ENCODE data around the gene NAT16. TPM values are rescaled to one million over a fixed set of nuclear protein-coding genes. Genes with fewer than 3 reads are reported as not detected.
A peak's percentile ranks its signal among the peaks of the same experiment; 100 is the strongest.

The NAT16 gene
- total and polyA plus RNA-seq, 2 of the 13 experiments (the other 11 are each of a cell fraction or from before 2014, with no cell fraction given): 0.04 TPM; not detected in 1

DNA sequence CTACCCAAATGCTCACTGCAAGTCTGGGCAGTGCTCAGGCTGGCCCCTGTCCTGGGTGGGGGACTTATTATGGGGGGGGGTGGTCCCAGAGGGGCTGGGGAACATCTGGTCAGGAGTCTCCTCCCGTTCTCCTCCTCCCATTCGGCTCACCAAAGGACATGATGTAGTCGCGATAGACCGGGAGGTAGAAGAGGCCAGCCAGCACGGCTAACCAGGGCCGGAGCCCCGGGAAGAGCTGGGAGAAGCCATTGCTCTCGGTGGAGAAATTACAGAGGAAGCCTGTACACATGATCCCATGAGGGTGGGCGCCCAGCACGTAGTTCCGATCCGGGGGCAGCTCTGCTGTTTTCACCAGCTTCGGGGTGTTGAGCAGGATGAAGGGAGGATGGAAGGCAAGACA, 18.4 kb upstream of the NAT16 start:
- peaks cover 55% of the 10 kb centered on the region for H3K4me1 ChIP-seq (ENCODE audit: insufficient read depth, low read length)
- intact Hi-C loops (cut with micrococcal nuclease; ENCODE audit: unreplicated experiment) (no loop called here), in situ Hi-C loops (cut with HindIII; ENCODE audit: extremely low pct_ligation_motif_present, low pct_unique_long_range_greater_than_20kb) (no loop called here)
- peak overlapping the region; percentile 91; the same call in 1 of the 2 replicates for H3K4me2 ChIP-seq (ENCODE audit: low read depth, low read length)
- no peak for DNase-seq (ENCODE audit: low spot score)
- peaks cover under 1 to 2% of the 10 kb centered on the region in 2 experiments; a peak in 2 of 5 replicates for H3K36me3 ChIP-seq (replicated peaks in 1 of 2; ENCODE audit: control insufficient read depth in 1 of 2, insufficient read depth in 2 of 2, low read length in 2 of 2)
- FAIRE-seq: no peak
- WGBS (ENCODE audit: low lambda C conversion rate): 93% methylated on average over 14 of the region's 14 CpGs
- H3K9ac ChIP-seq (ENCODE audit: insufficient read depth, low read depth, low read length): no peak overlapping the region
- ChIA-PET CTCF (ENCODE audit: low intra/inter-chr PET ratio, low total read pairs) (no interaction called here), POLR2A (interaction anchor here (0.7 to 11.6 kb wide), 3 partner anchors 15 to 55 kb away, joined by 3 to 202 read pairs (median 22); partner anchors contain the start of genes PLOD3 and ZNHIT1)
- H3K27ac ChIP-seq (ENCODE audit: extremely low read length, insufficient read depth, low read length): no peak overlapping the region
- H3K27me3 ChIP-seq (ENCODE audit: control insufficient read depth in 1 of 2, insufficient read depth in 2 of 2, low read length in 2 of 2): no peaks in the 10 kb centered on the region; a peak in 1 of 5 replicates
- peaks cover 12% of the 10 kb centered on the region for H3K79me2 ChIP-seq (ENCODE audit: insufficient read depth, low read length)
- ATAC-seq: no peak
- no peak overlapping the region for H2AFZ ChIP-seq (ENCODE audit: low read length)
- no peaks in the 10 kb centered on the region for H3K9me3 ChIP-seq (ENCODE audit: low read length)
- H4K20me1 ChIP-seq (ENCODE audit: insufficient read depth, low read length): peaks cover 3% of the 10 kb centered on the region; the same call in 1 of the 2 replicates
- no peak overlapping the region for H3K4me3 ChIP-seq (replicated peaks in 1 of 3; ENCODE audit: insufficient read depth in 1 of 3, low read depth in 2 of 3, low read length in 3 of 3)
- no TSS peak for BruUV-seq (replicated peaks)
- TF ChIP-seq MTF1 (CRISPR knock-in tag; IDR thresholded peaks at IDR 0.05) (no peak), MAF1 (CRISPR knock-in tag; IDR thresholded peaks at IDR 0.05; ENCODE audit: borderline replicate concordance) (no peak), ZNF34 (CRISPR knock-in tag; IDR thresholded peaks at IDR 0.05; ENCODE audit: borderline replicate concordance) (no peak), MED8 (CRISPR knock-in tag; IDR thresholded peaks at IDR 0.05; ENCODE audit: insufficient replicate concordance) (no peak), HDAC6 (IDR thresholded peaks at IDR 0.05; ENCODE audit: low read depth, low read length) (no peak), BHLHE40 (IDR thresholded peaks at IDR 0.05; ENCODE audit: low read length) (no peak), ETV5 (CRISPR knock-in tag; IDR thresholded peaks at IDR 0.05; ENCODE audit: borderline replicate concordance) (no peak), CHD2 (IDR thresholded peaks at IDR 0.05; ENCODE audit: low read depth, low read length) (no peak), MIER3 (CRISPR knock-in tag; IDR thresholded peaks at IDR 0.05; ENCODE audit: borderline replicate concordance) (no peak), ZNF792 (CRISPR knock-in tag; IDR thresholded peaks at IDR 0.05) (no peak)
- TF ChIP-seq, protein P1, sequence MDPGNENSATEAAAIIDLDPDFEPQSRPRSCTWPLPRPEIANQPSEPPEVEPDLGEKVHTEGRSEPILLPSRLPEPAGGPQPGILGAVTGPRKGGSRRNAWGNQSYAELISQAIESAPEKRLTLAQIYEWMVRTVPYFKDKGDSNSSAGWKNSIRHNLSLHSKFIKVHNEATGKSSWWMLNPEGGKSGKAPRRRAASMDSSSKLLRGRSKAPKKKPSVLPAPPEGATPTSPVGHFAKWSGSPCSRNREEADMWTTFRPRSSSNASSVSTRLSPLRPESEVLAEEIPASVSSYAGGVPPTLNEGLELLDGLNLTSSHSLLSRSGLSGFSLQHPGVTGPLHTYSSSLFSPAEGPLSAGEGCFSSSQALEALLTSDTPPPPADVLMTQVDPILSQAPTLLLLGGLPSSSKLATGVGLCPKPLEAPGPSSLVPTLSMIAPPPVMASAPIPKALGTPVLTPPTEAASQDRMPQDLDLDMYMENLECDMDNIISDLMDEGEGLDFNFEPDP (CRISPR knock-in tag; conservative IDR thresholded peaks at IDR 0.05): no peak
- TF ChIP-seq, protein P2, sequence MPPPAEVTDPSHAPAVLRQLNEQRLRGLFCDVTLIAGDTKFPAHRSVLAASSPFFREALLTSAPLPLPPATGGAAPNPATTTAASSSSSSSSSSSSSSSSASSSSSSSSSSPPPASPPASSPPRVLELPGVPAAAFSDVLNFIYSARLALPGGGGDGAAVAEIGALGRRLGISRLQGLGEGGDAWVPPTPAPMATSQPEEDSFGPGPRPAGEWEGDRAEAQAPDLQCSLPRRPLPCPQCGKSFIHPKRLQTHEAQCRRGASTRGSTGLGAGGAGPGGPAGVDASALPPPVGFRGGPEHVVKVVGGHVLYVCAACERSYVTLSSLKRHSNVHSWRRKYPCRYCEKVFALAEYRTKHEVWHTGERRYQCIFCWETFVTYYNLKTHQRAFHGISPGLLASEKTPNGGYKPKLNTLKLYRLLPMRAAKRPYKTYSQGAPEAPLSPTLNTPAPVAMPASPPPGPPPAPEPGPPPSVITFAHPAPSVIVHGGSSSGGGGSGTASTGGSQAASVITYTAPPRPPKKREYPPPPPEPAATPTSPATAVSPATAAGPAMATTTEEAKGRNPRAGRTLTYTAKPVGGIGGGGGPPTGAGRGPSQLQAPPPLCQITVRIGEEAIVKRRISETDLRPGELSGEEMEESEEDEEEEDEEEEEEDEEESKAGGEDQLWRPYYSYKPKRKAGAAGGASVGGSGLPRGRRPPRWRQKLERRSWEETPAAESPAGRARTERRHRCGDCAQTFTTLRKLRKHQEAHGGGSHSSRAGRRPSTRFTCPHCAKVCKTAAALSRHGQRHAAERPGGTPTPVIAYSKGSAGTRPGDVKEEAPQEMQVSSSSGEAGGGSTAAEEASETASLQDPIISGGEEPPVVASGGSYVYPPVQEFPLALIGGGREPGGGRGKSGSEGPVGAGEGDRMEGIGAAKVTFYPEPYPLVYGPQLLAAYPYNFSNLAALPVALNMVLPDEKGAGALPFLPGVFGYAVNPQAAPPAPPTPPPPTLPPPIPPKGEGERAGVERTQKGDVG (CRISPR knock-in tag; IDR thresholded peaks at IDR 0.05; ENCODE audit: borderline replicate concordance): no peak
- TF ChIP-seq, protein P3, sequence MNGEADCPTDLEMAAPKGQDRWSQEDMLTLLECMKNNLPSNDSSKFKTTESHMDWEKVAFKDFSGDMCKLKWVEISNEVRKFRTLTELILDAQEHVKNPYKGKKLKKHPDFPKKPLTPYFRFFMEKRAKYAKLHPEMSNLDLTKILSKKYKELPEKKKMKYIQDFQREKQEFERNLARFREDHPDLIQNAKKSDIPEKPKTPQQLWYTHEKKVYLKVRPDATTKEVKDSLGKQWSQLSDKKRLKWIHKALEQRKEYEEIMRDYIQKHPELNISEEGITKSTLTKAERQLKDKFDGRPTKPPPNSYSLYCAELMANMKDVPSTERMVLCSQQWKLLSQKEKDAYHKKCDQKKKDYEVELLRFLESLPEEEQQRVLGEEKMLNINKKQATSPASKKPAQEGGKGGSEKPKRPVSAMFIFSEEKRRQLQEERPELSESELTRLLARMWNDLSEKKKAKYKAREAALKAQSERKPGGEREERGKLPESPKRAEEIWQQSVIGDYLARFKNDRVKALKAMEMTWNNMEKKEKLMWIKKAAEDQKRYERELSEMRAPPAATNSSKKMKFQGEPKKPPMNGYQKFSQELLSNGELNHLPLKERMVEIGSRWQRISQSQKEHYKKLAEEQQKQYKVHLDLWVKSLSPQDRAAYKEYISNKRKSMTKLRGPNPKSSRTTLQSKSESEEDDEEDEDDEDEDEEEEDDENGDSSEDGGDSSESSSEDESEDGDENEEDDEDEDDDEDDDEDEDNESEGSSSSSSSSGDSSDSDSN (CRISPR knock-in tag; IDR thresholded peaks at IDR 0.05): no peak
- TF ChIP-seq, protein P4, sequence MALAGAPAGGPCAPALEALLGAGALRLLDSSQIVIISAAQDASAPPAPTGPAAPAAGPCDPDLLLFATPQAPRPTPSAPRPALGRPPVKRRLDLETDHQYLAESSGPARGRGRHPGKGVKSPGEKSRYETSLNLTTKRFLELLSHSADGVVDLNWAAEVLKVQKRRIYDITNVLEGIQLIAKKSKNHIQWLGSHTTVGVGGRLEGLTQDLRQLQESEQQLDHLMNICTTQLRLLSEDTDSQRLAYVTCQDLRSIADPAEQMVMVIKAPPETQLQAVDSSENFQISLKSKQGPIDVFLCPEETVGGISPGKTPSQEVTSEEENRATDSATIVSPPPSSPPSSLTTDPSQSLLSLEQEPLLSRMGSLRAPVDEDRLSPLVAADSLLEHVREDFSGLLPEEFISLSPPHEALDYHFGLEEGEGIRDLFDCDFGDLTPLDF (CRISPR knock-in tag; IDR thresholded peaks at IDR 0.05): no peak
- TF ChIP-seq, protein P5, sequence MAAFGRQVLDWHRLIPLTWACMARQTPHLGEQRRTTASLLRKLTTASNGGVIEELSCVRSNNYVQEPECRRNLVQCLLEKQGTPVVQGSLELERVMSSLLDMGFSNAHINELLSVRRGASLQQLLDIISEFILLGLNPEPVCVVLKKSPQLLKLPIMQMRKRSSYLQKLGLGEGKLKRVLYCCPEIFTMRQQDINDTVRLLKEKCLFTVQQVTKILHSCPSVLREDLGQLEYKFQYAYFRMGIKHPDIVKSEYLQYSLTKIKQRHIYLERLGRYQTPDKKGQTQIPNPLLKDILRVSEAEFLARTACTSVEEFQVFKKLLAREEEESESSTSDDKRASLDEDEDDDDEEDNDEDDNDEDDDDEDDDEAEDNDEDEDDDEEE (CRISPR knock-in tag; IDR thresholded peaks at IDR 0.05): no peak
